ENCODE data around the gene EGFR.

EGFR gene

DNA sequence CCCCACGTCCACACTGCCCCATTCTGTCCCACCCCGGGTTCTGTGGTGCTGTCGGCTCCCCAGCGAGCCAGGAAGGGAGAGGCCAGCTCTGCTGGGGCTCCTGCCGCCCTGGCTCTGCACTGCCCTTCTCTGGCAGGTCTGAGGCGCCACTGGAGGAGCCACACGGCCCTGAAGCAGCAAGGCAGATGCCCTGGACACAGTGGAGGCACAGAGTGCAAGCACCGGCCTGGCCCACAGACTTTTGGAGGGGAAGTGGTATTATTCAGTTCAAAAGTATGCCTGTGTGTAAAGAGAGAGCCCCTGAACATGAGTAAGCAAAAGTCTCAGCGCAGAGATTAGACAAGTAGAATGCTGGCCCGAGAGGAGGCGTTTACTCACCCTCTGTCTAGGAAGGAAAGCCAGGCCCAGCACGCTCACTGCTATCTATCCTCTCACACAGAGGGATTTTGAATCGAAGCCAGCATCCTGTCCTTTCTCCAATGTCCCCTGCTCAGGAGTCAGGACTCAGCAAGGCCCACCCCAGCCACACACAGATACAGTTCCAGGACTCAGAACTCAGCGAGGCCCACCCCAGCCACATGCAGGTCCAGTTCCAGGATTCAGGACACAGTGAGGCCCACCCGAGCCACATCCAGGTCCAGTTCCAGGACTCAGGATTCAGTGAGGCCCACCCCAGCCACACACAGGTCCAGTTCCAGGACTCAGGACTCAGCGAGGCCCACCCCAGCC is 115.0 kb downstream of the EGFR start:
- H3K4me1 ChIP-seq (ENCODE audit: insufficient read depth, low read length): no peaks in the 10 kb centered on the region
- ATAC-seq (ENCODE audit: insufficient read depth, low read depth) (no peak), DNase-seq (no peak)
- H3K9ac ChIP-seq (ENCODE audit: low read depth, low read length): no peak overlapping the region
- H2AFZ ChIP-seq (ENCODE audit: low read depth, low read length): no peak overlapping the region
- no peaks in the 10 kb centered on the region for H3K79me2 ChIP-seq (ENCODE audit: insufficient read depth, low read length)
- H3K4me2 ChIP-seq (ENCODE audit: insufficient read depth, low read length): no peak overlapping the region
- no peaks in the 10 kb centered on the region for H3K27me3 ChIP-seq (ENCODE audit: insufficient read depth, low read length, poor library complexity)
- H3K4me3 ChIP-seq (ENCODE audit: low read depth in 1 of 2, low read length in 2 of 2): no peak overlapping the region
- H3K9me3 ChIP-seq (ENCODE audit: insufficient read depth, low read length, severe bottlenecking): no peaks in the 10 kb centered on the region
- no peak overlapping the region for H3K27ac ChIP-seq (ENCODE audit: low read length)
- H3K36me3 ChIP-seq (ENCODE audit: insufficient read depth, low read length): no peaks in the 10 kb centered on the region
- no peaks in the 10 kb centered on the region for H4K20me1 ChIP-seq (ENCODE audit: insufficient read depth, low read length)
- no peak for TF ChIP-seq EZH2 (IDR thresholded peaks at IDR 0.05; ENCODE audit: borderline replicate concordance, low read depth, low read length, severe bottlenecking)
- TF ChIP-seq, protein P1, sequence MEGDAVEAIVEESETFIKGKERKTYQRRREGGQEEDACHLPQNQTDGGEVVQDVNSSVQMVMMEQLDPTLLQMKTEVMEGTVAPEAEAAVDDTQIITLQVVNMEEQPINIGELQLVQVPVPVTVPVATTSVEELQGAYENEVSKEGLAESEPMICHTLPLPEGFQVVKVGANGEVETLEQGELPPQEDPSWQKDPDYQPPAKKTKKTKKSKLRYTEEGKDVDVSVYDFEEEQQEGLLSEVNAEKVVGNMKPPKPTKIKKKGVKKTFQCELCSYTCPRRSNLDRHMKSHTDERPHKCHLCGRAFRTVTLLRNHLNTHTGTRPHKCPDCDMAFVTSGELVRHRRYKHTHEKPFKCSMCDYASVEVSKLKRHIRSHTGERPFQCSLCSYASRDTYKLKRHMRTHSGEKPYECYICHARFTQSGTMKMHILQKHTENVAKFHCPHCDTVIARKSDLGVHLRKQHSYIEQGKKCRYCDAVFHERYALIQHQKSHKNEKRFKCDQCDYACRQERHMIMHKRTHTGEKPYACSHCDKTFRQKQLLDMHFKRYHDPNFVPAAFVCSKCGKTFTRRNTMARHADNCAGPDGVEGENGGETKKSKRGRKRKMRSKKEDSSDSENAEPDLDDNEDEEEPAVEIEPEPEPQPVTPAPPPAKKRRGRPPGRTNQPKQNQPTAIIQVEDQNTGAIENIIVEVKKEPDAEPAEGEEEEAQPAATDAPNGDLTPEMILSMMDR (IDR thresholded peaks at IDR 0.05; ENCODE audit: borderline replicate concordance, extremely low read depth, low read length, poor library complexity, severe bottlenecking): no peak

DNA sequence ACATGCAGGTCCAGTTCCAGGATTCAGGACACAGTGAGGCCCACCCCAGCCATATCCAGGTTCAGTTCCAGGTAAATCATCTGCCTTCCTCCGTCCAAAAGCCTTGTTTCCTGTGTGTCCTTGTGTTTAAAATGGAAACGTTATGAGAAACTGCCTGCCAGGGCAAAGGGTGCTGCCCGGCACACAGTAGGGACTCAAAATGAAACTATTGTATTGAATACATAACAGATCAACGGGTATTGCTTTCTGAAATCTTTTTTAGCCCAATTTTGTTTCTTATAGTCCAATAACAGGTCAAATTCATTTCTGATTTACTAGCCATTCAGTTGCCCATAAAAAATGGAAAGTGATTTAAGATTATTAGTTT is 115.5 kb downstream of the EGFR start:
- no peak for ATAC-seq (ENCODE audit: insufficient read depth, low read depth)
- no peak overlapping the region for H3K27ac ChIP-seq (ENCODE audit: low read length)
- no peaks in the 10 kb centered on the region for H3K36me3 ChIP-seq (ENCODE audit: insufficient read depth, low read length)
- no peaks in the 10 kb centered on the region for H3K9me3 ChIP-seq (ENCODE audit: insufficient read depth, low read length, severe bottlenecking)
- no peaks in the 10 kb centered on the region for H3K79me2 ChIP-seq (ENCODE audit: insufficient read depth, low read length)
- H3K27me3 ChIP-seq (ENCODE audit: insufficient read depth, low read length, poor library complexity): no peaks in the 10 kb centered on the region
- no peak overlapping the region for H3K4me3 ChIP-seq (ENCODE audit: low read depth in 1 of 2, low read length in 2 of 2)
- no peaks in the 10 kb centered on the region for H3K4me1 ChIP-seq (ENCODE audit: insufficient read depth, low read length)
- no peaks in the 10 kb centered on the region for H4K20me1 ChIP-seq (ENCODE audit: insufficient read depth, low read length)
- no peak for DNase-seq
- H2AFZ ChIP-seq (ENCODE audit: low read depth, low read length): no peak overlapping the region
- TF ChIP-seq EZH2 (IDR thresholded peaks at IDR 0.05; ENCODE audit: borderline replicate concordance, low read depth, low read length, severe bottlenecking): no peak
- TF ChIP-seq, protein P1 (IDR thresholded peaks at IDR 0.05; ENCODE audit: borderline replicate concordance, extremely low read depth, low read length, poor library complexity, severe bottlenecking): no peak
- no peak overlapping the region for H3K9ac ChIP-seq (ENCODE audit: low read depth, low read length)
- H3K4me2 ChIP-seq (ENCODE audit: insufficient read depth, low read length): no peak overlapping the region

DNA sequence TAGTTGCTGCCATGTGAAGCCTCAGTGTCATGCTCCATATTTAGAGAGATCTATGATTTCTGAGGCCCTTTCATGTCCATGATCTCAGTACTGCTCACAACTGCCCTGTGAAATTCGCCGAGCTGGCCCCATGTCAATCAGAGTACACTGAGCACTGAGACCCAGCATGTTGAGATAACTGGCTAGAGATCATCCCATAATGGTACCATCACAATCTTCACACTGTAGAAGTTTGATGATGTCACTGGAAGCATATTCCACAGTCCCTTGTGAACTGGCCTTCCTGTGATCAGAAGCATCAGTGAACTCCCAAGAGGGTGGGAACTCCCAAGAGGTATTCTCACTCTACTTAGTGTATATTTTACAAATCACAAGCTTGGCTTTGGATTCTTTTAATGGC is 116.0 kb downstream of the EGFR start:
- TF ChIP-seq, protein P1 (IDR thresholded peaks at IDR 0.05; ENCODE audit: borderline replicate concordance, extremely low read depth, low read length, poor library complexity, severe bottlenecking): no peak
- no peak for TF ChIP-seq EZH2 (IDR thresholded peaks at IDR 0.05; ENCODE audit: borderline replicate concordance, low read depth, low read length, severe bottlenecking)
- no peaks in the 10 kb centered on the region for H3K79me2 ChIP-seq (ENCODE audit: insufficient read depth, low read length)
- no peak overlapping the region for H3K4me2 ChIP-seq (ENCODE audit: insufficient read depth, low read length)
- H3K36me3 ChIP-seq (ENCODE audit: insufficient read depth, low read length): no peaks in the 10 kb centered on the region
- H3K4me1 ChIP-seq (ENCODE audit: insufficient read depth, low read length): no peaks in the 10 kb centered on the region
- no peaks in the 10 kb centered on the region for H4K20me1 ChIP-seq (ENCODE audit: insufficient read depth, low read length)
- ATAC-seq (ENCODE audit: insufficient read depth, low read depth) (no peak), DNase-seq (no peak)
- no peaks in the 10 kb centered on the region for H3K9me3 ChIP-seq (ENCODE audit: insufficient read depth, low read length, severe bottlenecking)
- no peak overlapping the region for H3K9ac ChIP-seq (ENCODE audit: low read depth, low read length)
- H3K4me3 ChIP-seq (ENCODE audit: low read depth in 1 of 2, low read length in 2 of 2): no peak overlapping the region
- H3K27ac ChIP-seq (ENCODE audit: low read length): no peak overlapping the region
- no peak overlapping the region for H2AFZ ChIP-seq (ENCODE audit: low read depth, low read length)
- no peaks in the 10 kb centered on the region for H3K27me3 ChIP-seq (ENCODE audit: insufficient read depth, low read length, poor library complexity)
